ENCODE data around the gene MED27. TPM values are rescaled to one million over a fixed set of nuclear protein-coding genes. Genes with fewer than 3 reads are reported as not detected.

MED27 gene
- total RNA-seq, 2 experiments from 2014 or later, result 32.5 TPM

DNA sequence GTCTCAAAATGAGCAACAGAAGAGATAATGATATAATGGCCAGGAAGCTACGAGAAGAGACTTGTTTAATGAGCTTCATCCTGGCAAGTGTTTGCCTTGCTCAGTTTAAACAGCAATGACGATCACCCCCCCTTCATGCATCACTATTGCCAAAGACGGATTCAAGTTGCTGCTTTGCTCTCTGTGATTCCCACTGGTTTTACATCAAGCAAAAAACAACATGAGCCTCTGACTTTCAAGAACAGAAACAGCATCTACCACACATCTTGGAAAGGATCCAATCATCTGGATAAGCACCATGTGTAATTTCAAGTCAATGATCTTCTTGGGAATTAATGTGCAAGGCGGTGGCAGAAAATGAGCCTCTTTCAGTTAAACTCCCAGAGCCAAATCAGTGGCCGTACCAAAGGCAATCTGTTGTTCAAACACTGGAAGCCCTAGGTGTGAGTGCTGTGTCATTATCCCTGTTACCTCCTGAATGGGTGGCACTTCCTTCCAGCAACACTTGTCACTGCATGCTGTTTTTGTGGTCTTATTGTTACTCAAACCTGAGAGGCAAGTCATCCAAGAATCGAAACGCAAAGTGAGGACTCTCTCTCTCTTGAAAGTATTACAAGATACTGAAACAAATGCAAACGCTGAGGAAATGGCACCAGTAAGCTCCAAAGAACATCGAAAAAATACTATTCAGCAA is 72.8 kb downstream of the MED27 start:
- H3K27ac Mint-ChIP-seq, result no peak overlapping the region
- no peaks in the 10 kb centered on the region for H3K27me3 Mint-ChIP-seq
- TF ChIP-seq, protein P1, sequence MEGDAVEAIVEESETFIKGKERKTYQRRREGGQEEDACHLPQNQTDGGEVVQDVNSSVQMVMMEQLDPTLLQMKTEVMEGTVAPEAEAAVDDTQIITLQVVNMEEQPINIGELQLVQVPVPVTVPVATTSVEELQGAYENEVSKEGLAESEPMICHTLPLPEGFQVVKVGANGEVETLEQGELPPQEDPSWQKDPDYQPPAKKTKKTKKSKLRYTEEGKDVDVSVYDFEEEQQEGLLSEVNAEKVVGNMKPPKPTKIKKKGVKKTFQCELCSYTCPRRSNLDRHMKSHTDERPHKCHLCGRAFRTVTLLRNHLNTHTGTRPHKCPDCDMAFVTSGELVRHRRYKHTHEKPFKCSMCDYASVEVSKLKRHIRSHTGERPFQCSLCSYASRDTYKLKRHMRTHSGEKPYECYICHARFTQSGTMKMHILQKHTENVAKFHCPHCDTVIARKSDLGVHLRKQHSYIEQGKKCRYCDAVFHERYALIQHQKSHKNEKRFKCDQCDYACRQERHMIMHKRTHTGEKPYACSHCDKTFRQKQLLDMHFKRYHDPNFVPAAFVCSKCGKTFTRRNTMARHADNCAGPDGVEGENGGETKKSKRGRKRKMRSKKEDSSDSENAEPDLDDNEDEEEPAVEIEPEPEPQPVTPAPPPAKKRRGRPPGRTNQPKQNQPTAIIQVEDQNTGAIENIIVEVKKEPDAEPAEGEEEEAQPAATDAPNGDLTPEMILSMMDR (IDR thresholded peaks at IDR 0.05), result no peak
- CTCF ChIA-PET, result interaction anchor here (1.1 to 1.5 kb wide), 3 partner anchors 21 to 246 kb away, joined by 4 to 5 read pairs (median 4); no protein-coding TSS in a partner anchor
- H3K4me3 Mint-ChIP-seq, result no peak overlapping the region
- H3K4me1 Mint-ChIP-seq (ENCODE audit: low read depth), result peaks cover 51% of the 10 kb centered on the region
- intact Hi-C loops (cut with micrococcal nuclease), result no loop called here
- POLR2A ChIA-PET, result no interaction called here
- peak; percentile 61 for DNase-seq
- H3K36me3 Mint-ChIP-seq (ENCODE audit: low read depth), result peaks cover 11% of the 10 kb centered on the region
- peak; percentile 89 for ATAC-seq
- H3K9me3 Mint-ChIP-seq, result no peaks in the 10 kb centered on the region

DNA sequence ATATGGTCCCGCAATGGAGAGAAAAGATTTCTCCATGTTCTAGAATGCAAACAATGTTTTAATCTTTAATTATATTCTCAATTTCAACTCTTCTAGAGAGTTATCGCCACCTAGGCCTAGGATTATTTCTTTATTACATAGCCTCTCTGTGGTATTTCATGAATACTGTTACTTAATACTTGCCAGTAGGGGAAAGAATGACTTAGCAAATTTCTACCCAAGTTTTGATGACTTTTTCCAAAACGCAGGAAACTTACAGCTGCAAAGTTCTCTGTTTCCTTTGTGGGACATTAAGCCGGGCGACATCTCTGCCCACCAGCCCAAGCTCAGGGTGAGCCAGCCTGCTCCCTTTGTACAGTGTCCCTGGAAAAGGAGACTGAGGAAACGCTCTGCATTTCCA is 73.8 kb downstream of the MED27 start:
- ChIA-PET POLR2A (no interaction called here), CTCF (no interaction called here)
- Mint-ChIP-seq H3K4me3 (no peak overlapping the region), H3K4me1 (ENCODE audit: low read depth) (peaks cover 53% of the 10 kb centered on the region), H3K36me3 (ENCODE audit: low read depth) (peaks cover 16% of the 10 kb centered on the region), H3K27me3 (no peaks in the 10 kb centered on the region), H3K9me3 (no peaks in the 10 kb centered on the region), H3K27ac (no peak overlapping the region)
- ATAC-seq (no peak), DNase-seq (no peak)
- TF ChIP-seq, protein P1 (IDR thresholded peaks at IDR 0.05), result no peak
- intact Hi-C loops (cut with micrococcal nuclease), result no loop called here

DNA sequence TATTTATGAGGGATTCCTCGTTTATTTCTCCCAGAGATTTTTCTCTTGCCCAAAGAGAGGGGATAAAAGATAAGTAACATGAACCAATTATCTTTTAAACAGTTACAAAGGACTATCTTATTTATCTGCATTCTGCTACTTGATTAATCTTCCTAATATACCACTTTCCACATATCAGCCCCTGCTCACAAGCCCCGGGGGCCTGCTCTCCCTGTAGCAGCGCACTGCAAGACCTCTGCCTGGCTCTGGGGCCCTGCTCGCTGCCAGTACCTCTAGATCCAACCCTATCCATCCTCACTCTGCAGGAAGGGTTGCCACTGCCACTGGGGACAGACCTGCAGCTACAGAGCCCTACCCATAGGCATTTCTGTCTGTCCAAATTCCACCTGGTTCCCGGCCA is 75.3 kb downstream of the MED27 start:
- ChIA-PET POLR2A (no interaction called here), CTCF (no interaction called here)
- Mint-ChIP-seq H3K9me3 (peaks cover 1% of the 10 kb centered on the region), H3K4me3 (no peak overlapping the region), H3K4me1 (ENCODE audit: low read depth) (peaks cover 65% of the 10 kb centered on the region), H3K27ac (no peak overlapping the region), H3K36me3 (ENCODE audit: low read depth) (peaks cover 16% of the 10 kb centered on the region), H3K27me3 (no peaks in the 10 kb centered on the region)
- intact Hi-C loops (cut with micrococcal nuclease), result no loop called here
- DNase-seq (no peak), ATAC-seq (no peak)
- TF ChIP-seq, protein P1 (IDR thresholded peaks at IDR 0.05), result no peak

DNA sequence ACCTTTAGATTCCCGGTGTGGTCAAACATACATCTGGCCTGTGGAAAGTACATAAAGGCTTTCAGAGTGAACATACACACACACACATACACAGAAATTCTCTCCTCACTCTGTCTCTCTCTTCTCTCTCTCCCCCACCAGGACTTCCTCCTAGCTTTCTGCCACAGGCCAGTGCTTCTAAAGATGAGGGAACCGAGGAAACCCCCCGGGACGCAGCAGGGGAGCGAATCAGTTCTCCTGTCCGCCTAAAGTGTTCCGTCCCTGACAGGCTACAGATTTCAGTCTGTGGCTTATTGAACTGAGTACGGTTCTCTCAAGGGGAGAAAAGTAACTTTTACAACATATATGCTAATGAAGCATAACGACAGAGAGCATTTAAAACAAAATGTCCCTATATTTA is 75.8 kb downstream of the MED27 start:
- Mint-ChIP-seq H3K4me3 (no peak overlapping the region), H3K4me1 (ENCODE audit: low read depth) (peaks cover 68% of the 10 kb centered on the region), H3K36me3 (ENCODE audit: low read depth) (peaks cover 16% of the 10 kb centered on the region), H3K27me3 (no peaks in the 10 kb centered on the region), H3K9me3 (peaks cover 1% of the 10 kb centered on the region), H3K27ac (no peak overlapping the region)
- ChIA-PET CTCF (no interaction called here), POLR2A (no interaction called here)
- TF ChIP-seq, protein P1 (IDR thresholded peaks at IDR 0.05), result no peak
- DNase-seq (no peak), ATAC-seq (no peak)
- intact Hi-C loops (cut with micrococcal nuclease), result no loop called here

DNA sequence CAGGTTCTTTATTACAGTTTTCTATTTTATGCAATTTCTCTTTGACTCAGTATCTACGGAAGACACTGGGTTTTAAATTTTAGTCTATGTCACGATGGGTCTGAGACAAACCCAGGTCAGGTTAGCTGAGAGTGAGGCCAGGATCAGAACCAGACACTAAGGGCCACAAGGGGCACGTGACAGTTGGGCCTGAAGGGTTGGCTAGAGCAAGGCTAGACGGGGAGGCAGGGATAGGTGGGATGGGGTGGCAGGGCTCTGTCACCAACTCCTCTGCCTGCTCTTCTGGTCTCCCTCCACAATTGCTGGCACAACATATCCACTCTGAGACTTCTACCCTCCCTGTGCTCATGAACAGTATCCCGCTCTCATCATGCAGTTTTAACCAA is 76.4 kb downstream of the MED27 start:
- Mint-ChIP-seq H3K27ac (no peak overlapping the region), H3K9me3 (peaks cover 1% of the 10 kb centered on the region), H3K4me3 (no peak overlapping the region), H3K27me3 (no peaks in the 10 kb centered on the region), H3K4me1 (ENCODE audit: low read depth) (peaks cover 67% of the 10 kb centered on the region), H3K36me3 (ENCODE audit: low read depth) (peaks cover 16% of the 10 kb centered on the region)
- intact Hi-C loops (cut with micrococcal nuclease), result no loop called here
- no peak for DNase-seq
- ChIA-PET POLR2A (no interaction called here), CTCF (interaction anchor here (0.6 to 1.9 kb wide), 2 partner anchors 233 to 265 kb away, joined by 3 to 4 read pairs; no protein-coding TSS in a partner anchor)
- TF ChIP-seq, protein P1 (IDR thresholded peaks at IDR 0.05), result no peak
- ATAC-seq, result no peak
